ENCODE results near the gene MIEF1.

The MIEF1 gene

DNA sequence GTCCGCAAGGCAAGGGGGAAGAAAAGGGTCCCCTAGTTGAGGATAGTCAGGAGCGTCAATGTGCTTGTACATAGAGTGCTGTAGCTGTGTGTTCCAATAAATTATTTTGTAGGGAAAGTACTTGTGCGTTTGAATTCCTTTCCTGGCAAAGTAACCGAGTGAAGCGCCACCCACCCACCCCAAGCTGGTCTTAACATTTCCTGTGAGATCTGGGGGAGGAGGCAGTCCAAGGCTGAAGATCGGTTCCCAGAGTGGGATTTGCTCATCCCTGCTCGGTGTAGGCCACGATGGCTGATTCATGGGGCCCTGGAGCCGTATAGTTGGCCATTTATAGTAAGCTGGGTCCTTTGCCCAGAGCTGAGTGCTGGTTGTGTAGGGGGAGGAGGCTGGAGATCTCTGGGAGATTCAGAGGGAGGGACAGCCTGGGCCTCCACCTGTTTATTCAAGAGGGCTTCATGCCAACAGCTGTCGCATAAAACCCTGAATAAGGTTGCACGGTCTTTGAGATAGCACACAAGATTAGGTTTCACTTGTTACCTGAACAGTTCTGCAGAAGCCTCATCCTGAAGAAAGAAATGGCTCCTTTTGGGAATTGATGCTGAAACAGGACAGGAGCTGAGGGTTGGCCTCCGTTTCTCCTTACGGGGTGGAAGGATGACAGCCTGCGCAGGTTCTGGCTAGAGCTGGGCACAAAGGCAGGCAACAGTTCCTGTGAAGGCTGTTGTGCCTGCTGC, 20.6 kb downstream of the MIEF1 start:
- POLR2A ChIA-PET: interaction anchor here (0.6 to 6.1 kb wide), 18 partner anchors 8 to 647 kb away, joined by 3 to 85 read pairs (median 3); partner anchors contain the start of genes MIEF1, RPL3, RPS19BP1 and TAB1
- peaks cover 0 to 59% of the 10 kb centered on the region in 2 experiments; a peak in 2 of 3 replicates for H3K36me3 ChIP-seq (ENCODE audit: control insufficient read depth in 2 of 2, insufficient read depth in 1 of 2, low read length in 2 of 2)
- CTCF ChIA-PET: interaction anchor here (0.6 to 13.7 kb wide), 6 partner anchors 8 to 398 kb away, joined by 3 to 380 read pairs (median 8); no protein-coding TSS in a partner anchor
- peak overlapping the region; percentile 95 for H3K4me3 ChIP-seq (ENCODE audit: low read depth, low read length)
- H3K27ac ChIP-seq (ENCODE audit: extremely low read depth, low read depth, low read length): peak overlapping the region; percentile 95
- 0 out of 2 replicates have a peak, but pooled peaks cover 5% of the 10 kb centered on the region for H3K4me1 ChIP-seq (ENCODE audit: control insufficient read depth, insufficient read depth, low read length)
- no peaks in the 10 kb centered on the region for H3K9me3 ChIP-seq (ENCODE audit: control insufficient read depth, insufficient read depth, low read depth, low read length)
- TF ChIP-seq ZNF561 (tag by site-specific recombination; IDR thresholded peaks at IDR 0.05; ENCODE audit: borderline replicate concordance) (peak; percentile 66; the same call in 1 of the 2 replicates), SP7 (tag by site-specific recombination; IDR thresholded peaks at IDR 0.05) (no peak; the same call in 1 of the 2 replicates), ZNF175 (tag by site-specific recombination; IDR thresholded peaks at IDR 0.05) (no peak), ZNF24 (tag by site-specific recombination; IDR thresholded peaks at IDR 0.05) (no peak), ZNF140 (tag by site-specific recombination; IDR thresholded peaks at IDR 0.05) (no peak), SCRT1 (tag by site-specific recombination; IDR thresholded peaks at IDR 0.05; ENCODE audit: borderline replicate concordance) (peak; percentile 95), ZNF677 (tag by site-specific recombination; IDR thresholded peaks at IDR 0.05) (no peak), ZBTB20 (tag by site-specific recombination; IDR thresholded peaks at IDR 0.05) (peak; percentile 99), ZNF843 (tag by site-specific recombination; IDR thresholded peaks at IDR 0.05) (no peak), ZNF510 (tag by site-specific recombination; IDR thresholded peaks at IDR 0.05; ENCODE audit: insufficient replicate concordance) (no peak), ZNF768 (tag by site-specific recombination; IDR thresholded peaks at IDR 0.05) (no peak), ZXDB (tag by site-specific recombination; IDR thresholded peaks at IDR 0.05) (peak; percentile 41; the same call in 1 of the 2 replicates), ZNF830 (tag by site-specific recombination; IDR thresholded peaks at IDR 0.05; ENCODE audit: low read depth) (no peak), ZEB2 (tag by site-specific recombination; IDR thresholded peaks at IDR 0.05) (peak; percentile 83), ZNF610 (tag by site-specific recombination; IDR thresholded peaks at IDR 0.05; ENCODE audit: borderline replicate concordance) (no peak), ZNF404 (tag by site-specific recombination; IDR thresholded peaks at IDR 0.05) (no peak), MEIS1 (CRISPR knock-in tag; IDR thresholded peaks at IDR 0.05; ENCODE audit: borderline replicate concordance) (no peak), ZNF221 (tag by site-specific recombination; IDR thresholded peaks at IDR 0.05; ENCODE audit: borderline replicate concordance) (no peak), HOXC10 (CRISPR knock-in tag; IDR thresholded peaks at IDR 0.05) (no peak), GLI4 (tag by site-specific recombination; IDR thresholded peaks at IDR 0.05) (no peak)
- TF ChIP-seq, protein P1, sequence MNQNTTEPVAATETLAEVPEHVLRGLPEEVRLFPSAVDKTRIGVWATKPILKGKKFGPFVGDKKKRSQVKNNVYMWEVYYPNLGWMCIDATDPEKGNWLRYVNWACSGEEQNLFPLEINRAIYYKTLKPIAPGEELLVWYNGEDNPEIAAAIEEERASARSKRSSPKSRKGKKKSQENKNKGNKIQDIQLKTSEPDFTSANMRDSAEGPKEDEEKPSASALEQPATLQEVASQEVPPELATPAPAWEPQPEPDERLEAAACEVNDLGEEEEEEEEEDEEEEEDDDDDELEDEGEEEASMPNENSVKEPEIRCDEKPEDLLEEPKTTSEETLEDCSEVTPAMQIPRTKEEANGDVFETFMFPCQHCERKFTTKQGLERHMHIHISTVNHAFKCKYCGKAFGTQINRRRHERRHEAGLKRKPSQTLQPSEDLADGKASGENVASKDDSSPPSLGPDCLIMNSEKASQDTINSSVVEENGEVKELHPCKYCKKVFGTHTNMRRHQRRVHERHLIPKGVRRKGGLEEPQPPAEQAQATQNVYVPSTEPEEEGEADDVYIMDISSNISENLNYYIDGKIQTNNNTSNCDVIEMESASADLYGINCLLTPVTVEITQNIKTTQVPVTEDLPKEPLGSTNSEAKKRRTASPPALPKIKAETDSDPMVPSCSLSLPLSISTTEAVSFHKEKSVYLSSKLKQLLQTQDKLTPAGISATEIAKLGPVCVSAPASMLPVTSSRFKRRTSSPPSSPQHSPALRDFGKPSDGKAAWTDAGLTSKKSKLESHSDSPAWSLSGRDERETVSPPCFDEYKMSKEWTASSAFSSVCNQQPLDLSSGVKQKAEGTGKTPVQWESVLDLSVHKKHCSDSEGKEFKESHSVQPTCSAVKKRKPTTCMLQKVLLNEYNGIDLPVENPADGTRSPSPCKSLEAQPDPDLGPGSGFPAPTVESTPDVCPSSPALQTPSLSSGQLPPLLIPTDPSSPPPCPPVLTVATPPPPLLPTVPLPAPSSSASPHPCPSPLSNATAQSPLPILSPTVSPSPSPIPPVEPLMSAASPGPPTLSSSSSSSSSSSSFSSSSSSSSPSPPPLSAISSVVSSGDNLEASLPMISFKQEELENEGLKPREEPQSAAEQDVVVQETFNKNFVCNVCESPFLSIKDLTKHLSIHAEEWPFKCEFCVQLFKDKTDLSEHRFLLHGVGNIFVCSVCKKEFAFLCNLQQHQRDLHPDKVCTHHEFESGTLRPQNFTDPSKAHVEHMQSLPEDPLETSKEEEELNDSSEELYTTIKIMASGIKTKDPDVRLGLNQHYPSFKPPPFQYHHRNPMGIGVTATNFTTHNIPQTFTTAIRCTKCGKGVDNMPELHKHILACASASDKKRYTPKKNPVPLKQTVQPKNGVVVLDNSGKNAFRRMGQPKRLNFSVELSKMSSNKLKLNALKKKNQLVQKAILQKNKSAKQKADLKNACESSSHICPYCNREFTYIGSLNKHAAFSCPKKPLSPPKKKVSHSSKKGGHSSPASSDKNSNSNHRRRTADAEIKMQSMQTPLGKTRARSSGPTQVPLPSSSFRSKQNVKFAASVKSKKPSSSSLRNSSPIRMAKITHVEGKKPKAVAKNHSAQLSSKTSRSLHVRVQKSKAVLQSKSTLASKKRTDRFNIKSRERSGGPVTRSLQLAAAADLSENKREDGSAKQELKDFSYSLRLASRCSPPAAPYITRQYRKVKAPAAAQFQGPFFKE (tag by site-specific recombination; IDR thresholded peaks at IDR 0.05; ENCODE audit: borderline replicate concordance): no peak
- TF ChIP-seq, protein P2, sequence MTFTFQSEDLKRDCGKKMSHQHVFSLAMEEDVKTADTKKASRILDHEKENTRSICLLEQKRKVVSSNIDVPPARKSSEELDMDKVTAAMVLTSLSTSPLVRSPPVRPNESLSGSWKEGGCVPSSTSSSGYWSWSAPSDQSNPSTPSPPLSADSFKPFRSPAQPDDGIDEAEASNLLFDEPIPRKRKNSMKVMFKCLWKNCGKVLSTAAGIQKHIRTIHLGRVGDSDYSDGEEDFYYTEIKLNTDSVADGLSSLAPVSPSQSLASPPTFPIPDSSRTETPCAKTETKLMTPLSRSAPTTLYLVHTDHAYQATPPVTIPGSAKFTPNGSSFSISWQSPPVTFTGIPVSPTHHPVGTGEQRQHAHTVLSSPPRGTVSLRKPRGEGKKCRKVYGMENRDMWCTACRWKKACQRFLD (tag by site-specific recombination; IDR thresholded peaks at IDR 0.05): no peak
- TF ChIP-seq, protein P3, sequence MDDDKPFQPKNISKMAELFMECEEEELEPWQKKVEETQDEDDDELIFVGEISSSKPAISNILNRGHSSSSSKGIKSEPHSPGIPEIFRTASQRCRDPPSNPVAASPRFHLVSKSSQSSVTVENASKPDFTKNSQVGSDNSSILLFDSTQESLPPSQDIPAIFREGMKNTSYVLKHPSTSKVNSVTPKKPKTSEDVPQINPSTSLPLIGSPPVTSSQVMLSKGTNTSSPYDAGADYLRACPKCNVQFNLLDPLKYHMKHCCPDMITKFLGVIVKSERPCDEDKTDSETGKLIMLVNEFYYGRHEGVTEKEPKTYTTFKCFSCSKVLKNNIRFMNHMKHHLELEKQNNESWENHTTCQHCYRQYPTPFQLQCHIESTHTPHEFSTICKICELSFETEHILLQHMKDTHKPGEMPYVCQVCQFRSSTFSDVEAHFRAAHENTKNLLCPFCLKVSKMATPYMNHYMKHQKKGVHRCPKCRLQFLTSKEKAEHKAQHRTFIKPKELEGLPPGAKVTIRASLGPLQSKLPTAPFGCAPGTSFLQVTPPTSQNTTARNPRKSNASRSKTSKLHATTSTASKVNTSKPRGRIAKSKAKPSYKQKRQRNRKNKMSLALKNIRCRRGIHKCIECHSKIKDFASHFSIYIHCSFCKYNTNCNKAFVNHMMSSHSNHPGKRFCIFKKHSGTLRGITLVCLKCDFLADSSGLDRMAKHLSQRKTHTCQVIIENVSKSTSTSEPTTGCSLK (tag by site-specific recombination; IDR thresholded peaks at IDR 0.05): no peak
- TF ChIP-seq, protein P4, sequence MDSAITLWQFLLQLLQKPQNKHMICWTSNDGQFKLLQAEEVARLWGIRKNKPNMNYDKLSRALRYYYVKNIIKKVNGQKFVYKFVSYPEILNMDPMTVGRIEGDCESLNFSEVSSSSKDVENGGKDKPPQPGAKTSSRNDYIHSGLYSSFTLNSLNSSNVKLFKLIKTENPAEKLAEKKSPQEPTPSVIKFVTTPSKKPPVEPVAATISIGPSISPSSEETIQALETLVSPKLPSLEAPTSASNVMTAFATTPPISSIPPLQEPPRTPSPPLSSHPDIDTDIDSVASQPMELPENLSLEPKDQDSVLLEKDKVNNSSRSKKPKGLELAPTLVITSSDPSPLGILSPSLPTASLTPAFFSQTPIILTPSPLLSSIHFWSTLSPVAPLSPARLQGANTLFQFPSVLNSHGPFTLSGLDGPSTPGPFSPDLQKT (IDR thresholded peaks at IDR 0.05; ENCODE audit: borderline replicate concordance, low read depth, low read length): no peak

Measured in HEK293 (cell line).